SK-N-MC (cell line): ENCODE measurements around the gene HOATZ.

ENCODE experiments used
- FOXP2 ChIP-seq: optimal IDR thresholded peaks from 2 replicates; pipeline ENCODE3; 2011; ENCODE audit warnings: mild to moderate bottlenecking, moderate library complexity; ENCODE audit not compliant: insufficient read depth; ENCODE audit errors: extremely low read length, control extremely low read depth
- POLR2AphosphoS5 ChIP-seq: IDR thresholded peaks from 2 replicates; pipeline ENCODE4 v1.6.1; 2012; ENCODE audit warnings: mild to moderate bottlenecking, low read depth, low read length, borderline replicate concordance

DNA sequence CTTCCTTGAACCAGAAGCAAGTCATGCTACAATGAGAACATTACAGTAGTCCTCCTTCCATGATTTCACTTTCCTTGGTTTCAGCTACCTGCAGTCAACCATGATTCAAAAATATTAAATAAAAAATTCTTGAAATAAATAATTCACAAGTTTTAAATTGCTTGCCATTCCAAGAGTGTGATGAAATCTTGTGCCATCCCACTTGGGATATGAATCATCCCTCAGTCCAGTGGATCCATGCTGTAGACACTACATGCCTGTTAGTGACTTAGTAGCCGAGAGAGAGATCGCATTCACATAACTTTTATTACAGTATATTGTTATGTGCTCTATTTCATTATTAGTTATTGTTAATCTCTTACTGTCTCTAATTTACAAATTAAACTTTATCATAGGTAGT lies 6.0 kb downstream of the HOATZ start:
- TF ChIP-seq POLR2AphosphoS5, result no peak
- no peak for TF ChIP-seq FOXP2
